SK-N-SH treated with all-trans-retinoic acid at 6 μM for 48 hours (cell line): ENCODE measurements around the gene SMARCA2.

Source experiments
- ATAC-seq: fragments of 200-7000 bp; cut with Tn5 transposase; 3 replicates; pipeline ENCODE4 v1.9.1; 2020; ENCODE audit warnings: mild to moderate bottlenecking, moderate library complexity
- ARNTL ChIP-seq: fragments of 450-650 bp; formaldehyde crosslinking; IDR thresholded peaks from 2 replicates; pipeline ENCODE4 v1.5.0; 2020; ENCODE audit warnings: low read depth, mild to moderate bottlenecking, moderate library complexity, borderline replicate concordance
- BACH2 ChIP-seq: fragments of 250-450 bp; sonication (Bioruptor Pico); IDR thresholded peaks from 2 replicates; pipeline ENCODE4 v1.9.0; 2021; ENCODE audit warnings: mild to moderate bottlenecking, borderline replicate concordance
- CSRNP3 ChIP-seq: fragments of 250-450 bp; sonication (Bioruptor Pico); IDR thresholded peaks from 2 replicates; pipeline ENCODE4 v1.5.1; 2021; ENCODE audit warnings: mild to moderate bottlenecking, moderate library complexity
- ESRRG ChIP-seq: fragments of 250-450 bp; sonication (Bioruptor Pico); IDR thresholded peaks from 2 replicates; pipeline ENCODE4 v1.6.1; 2021; ENCODE audit warnings: mild to moderate bottlenecking
- GLIS3 ChIP-seq: fragments of 250-450 bp; sonication (Bioruptor Pico); IDR thresholded peaks from 2 replicates; pipeline ENCODE4 v1.5.0; 2020; ENCODE audit warnings: mild to moderate bottlenecking, moderate library complexity
- ISL1 ChIP-seq: fragments of 250-450 bp; sonication (Bioruptor Pico); IDR thresholded peaks from 2 replicates; pipeline ENCODE4 v2.1.2; 2022; ENCODE audit warnings: mild to moderate bottlenecking, moderate library complexity
- OSR1 ChIP-seq: fragments of 250-450 bp; sonication (Bioruptor Pico); IDR thresholded peaks from 2 replicates; pipeline ENCODE4 v1.8.0; 2022; ENCODE audit warnings: moderate library complexity, mild to moderate bottlenecking, inconsistent platforms
- PATZ1 ChIP-seq: fragments of 250-450 bp; sonication (Bioruptor Pico); IDR thresholded peaks from 2 replicates; pipeline ENCODE4 v1.8.0; 2020; ENCODE audit warnings: mild to moderate bottlenecking, moderate library complexity, borderline replicate concordance
- POU6F1 ChIP-seq: fragments of 250-450 bp; sonication (Bioruptor Pico); IDR thresholded peaks from 2 replicates; pipeline ENCODE4 v1.8.0; 2021; ENCODE audit warnings: low read depth, mild to moderate bottlenecking, moderate library complexity, borderline replicate concordance
- PPARA ChIP-seq: fragments of 250-450 bp; sonication (Bioruptor Pico); IDR thresholded peaks from 2 replicates; pipeline ENCODE4 v1.5.0; 2020; ENCODE audit warnings: mild to moderate bottlenecking, borderline replicate concordance
- SNAI2 ChIP-seq: fragments of 250-450 bp; sonication (Bioruptor Pico); IDR thresholded peaks from 2 replicates; pipeline ENCODE4 v1.5.0; 2020; ENCODE audit warnings: mild to moderate bottlenecking, moderate library complexity
- TCF4 ChIP-seq: fragments of 250-450 bp; sonication (Bioruptor Pico); IDR thresholded peaks from 2 replicates; pipeline ENCODE4 v1.8.0; 2021; ENCODE audit warnings: mild to moderate bottlenecking, moderate library complexity, borderline replicate concordance
- TOX ChIP-seq: fragments of 250-450 bp; sonication (Bioruptor Pico); IDR thresholded peaks from 2 replicates; pipeline ENCODE4 v1.8.0; 2021; ENCODE audit warnings: mild to moderate bottlenecking, moderate library complexity, borderline replicate concordance
- TSHZ2 ChIP-seq: fragments of 250-450 bp; sonication (Bioruptor Pico); IDR thresholded peaks from 2 replicates; pipeline ENCODE4 v1.5.0; 2020; ENCODE audit warnings: mild to moderate bottlenecking, moderate library complexity
- ZC3H10 ChIP-seq: fragments of 250-450 bp; sonication (Bioruptor Pico); IDR thresholded peaks from 2 replicates; pipeline ENCODE4 v1.5.1; 2021; ENCODE audit warnings: mild to moderate bottlenecking, moderate library complexity
- ZFP3 ChIP-seq: fragments of 250-450 bp; sonication (Bioruptor Pico); IDR thresholded peaks from 2 replicates; pipeline ENCODE4 v1.5.0; 2020; ENCODE audit warnings: mild to moderate bottlenecking, moderate library complexity
- ZFP30 ChIP-seq: fragments of 450-650 bp; formaldehyde crosslinking; IDR thresholded peaks from 2 replicates; pipeline ENCODE4 v1.5.0; 2022; ENCODE audit warnings: mild to moderate bottlenecking, moderate library complexity
- ZNF565 ChIP-seq: fragments of 450-650 bp; formaldehyde crosslinking; conservative IDR thresholded peaks from 2 replicates; pipeline ENCODE4 v1.5.0; 2020; ENCODE audit warnings: low read depth, mild to moderate bottlenecking, moderate library complexity
- TF ChIP-seq, protein P1 (sequence below): fragments of 250-450 bp; sonication (Bioruptor Pico); IDR thresholded peaks from 2 replicates; pipeline ENCODE4 v1.5.1; 2020; ENCODE audit warnings: low read depth, mild to moderate bottlenecking, moderate library complexity

Gene SMARCA2

DNA sequence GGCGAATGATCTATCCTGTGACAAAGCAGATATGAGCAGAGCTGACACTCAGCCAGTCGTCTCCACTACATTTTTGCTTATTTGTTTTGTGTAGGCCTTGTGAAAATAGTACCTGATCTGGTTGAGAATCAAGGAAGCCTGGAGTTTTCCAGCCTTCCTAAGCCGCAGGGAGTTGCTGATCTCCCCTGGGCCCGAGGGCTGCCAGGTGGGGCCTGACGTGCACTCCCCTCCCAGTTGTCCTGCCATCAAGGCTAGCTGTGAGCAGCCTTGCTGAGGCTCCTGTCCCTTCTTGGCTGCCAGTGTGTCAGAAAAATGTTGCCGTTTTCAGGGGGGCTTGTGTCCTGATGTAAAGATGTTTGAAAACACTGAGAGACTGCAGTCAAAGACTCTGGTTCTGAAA lies 102.4 kb downstream of the SMARCA2 start (continued):
- no peak for TF ChIP-seq PATZ1 (CRISPR knock-in tag)
- TF ChIP-seq, protein P1, sequence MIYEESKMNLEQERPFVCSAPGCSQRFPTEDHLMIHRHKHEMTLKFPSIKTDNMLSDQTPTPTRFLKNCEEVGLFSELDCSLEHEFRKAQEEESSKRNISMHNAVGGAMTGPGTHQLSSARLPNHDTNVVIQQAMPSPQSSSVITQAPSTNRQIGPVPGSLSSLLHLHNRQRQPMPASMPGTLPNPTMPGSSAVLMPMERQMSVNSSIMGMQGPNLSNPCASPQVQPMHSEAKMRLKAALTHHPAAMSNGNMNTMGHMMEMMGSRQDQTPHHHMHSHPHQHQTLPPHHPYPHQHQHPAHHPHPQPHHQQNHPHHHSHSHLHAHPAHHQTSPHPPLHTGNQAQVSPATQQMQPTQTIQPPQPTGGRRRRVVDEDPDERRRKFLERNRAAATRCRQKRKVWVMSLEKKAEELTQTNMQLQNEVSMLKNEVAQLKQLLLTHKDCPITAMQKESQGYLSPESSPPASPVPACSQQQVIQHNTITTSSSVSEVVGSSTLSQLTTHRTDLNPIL, result no peak

DNA sequence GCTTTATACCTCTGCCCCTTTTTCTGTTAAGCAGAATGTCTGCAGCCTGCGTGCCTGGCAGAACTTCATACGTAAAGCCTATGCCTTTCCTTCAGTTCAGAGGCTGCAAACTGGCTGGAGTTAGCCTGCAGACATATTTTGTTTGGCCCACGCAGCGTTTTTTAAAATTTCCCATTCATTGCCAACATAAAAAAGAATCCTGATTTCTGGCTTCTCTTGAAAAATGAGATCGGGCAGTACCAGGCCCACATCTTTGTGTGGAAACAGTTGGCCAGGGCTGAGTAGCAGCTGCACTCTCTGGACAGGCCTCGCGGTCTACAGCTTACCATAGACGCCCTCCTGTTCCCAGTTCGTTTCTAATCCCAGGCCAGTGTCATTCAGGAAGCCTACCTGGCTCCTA lies 104.4 kb downstream of the SMARCA2 start:
- no peak for TF ChIP-seq PATZ1 (CRISPR knock-in tag)
- TF ChIP-seq ZFP3 (CRISPR knock-in tag), result no peak
- TF ChIP-seq ZC3H10 (CRISPR knock-in tag), result no peak
- no peak for TF ChIP-seq PPARA (CRISPR knock-in tag)
- TF ChIP-seq, protein P1, result no peak
- TF ChIP-seq ZFP30 (CRISPR knock-in tag), result no peak
- no peak for TF ChIP-seq SNAI2
- TF ChIP-seq ESRRG, result no peak
- TF ChIP-seq TOX, result no peak
- TF ChIP-seq ISL1 (CRISPR knock-in tag), result no peak
- no peak for TF ChIP-seq OSR1 (CRISPR knock-in tag)
- TF ChIP-seq TCF4 (CRISPR knock-in tag), result no peak
- no peak for TF ChIP-seq GLIS3 (CRISPR knock-in tag)
- no peak for TF ChIP-seq ZNF565 (CRISPR knock-in tag)
- no peak for TF ChIP-seq CSRNP3 (CRISPR knock-in tag)
- no peak for TF ChIP-seq POU6F1 (CRISPR knock-in tag)
- TF ChIP-seq, all 23 proteins: peak for 0
- ATAC-seq, result no peak

GRCh38 chr9:2120926-2121689 lies 106.0 kb downstream of the SMARCA2 start:
- ATAC-seq, result peak; percentile 90
- no peak for TF ChIP-seq ARNTL (CRISPR knock-in tag)
- TF ChIP-seq ISL1 (CRISPR knock-in tag), result peak; percentile 65; the same call in 1 of the 2 replicates

DNA sequence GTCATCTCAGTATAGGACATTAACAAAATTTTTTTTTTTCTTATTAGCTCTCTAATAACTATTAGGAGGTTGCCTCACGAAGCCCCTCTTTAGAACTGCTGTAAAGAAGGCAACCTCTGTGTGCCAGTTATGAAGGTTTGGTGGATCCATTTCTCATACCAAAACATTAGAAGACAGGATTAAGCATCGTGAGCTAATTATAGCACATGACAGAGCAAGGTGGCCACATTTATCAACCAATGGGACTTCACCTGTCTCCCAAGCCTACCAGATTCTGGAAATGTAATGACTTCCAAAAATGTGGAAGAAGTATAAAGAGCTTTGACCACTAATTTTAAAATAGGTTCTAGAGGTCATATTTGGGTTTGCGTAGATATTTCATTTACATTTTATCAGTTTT lies 107.2 kb downstream of the SMARCA2 start:
- no peak for ATAC-seq
- no peak for TF ChIP-seq BACH2
- no peak for TF ChIP-seq OSR1 (CRISPR knock-in tag)
- TF ChIP-seq POU6F1 (CRISPR knock-in tag), result no peak
- TF ChIP-seq ZFP3 (CRISPR knock-in tag), result no peak
- no peak for TF ChIP-seq TCF4 (CRISPR knock-in tag)
- no peak for TF ChIP-seq ZFP30 (CRISPR knock-in tag)
- no peak for TF ChIP-seq TSHZ2 (CRISPR knock-in tag)
- TF ChIP-seq PPARA (CRISPR knock-in tag), result no peak
- no peak for TF ChIP-seq GLIS3 (CRISPR knock-in tag)
